Endothelial cell of umbilical vein (primary cell): ENCODE results near the gene MAP4K5. TPM values are rescaled to one million over a fixed set of nuclear protein-coding genes. Genes with fewer than 3 reads are reported as not detected.

Source experiments
- BruUV-seq: library from RNA; stranded (reverse); fragments of 400-500 nt; replicated peaks from 2 replicates; lab custom pipeline; 2021; lab: Mats Ljungman, UMichigan
- CTCF ChIA-PET: fragments of 300-600, 350-600 bp; sonication (Branson Sonifier 250); formaldehyde crosslinking; loops from one replicate; lab custom pipeline; 2021; ENCODE audit warnings: antibody characterized with exemption, inconsistent platforms; lab: Charles Lee
- POLR2A ChIA-PET: fragments of 300-600, 350-600 bp; sonication (Branson Sonifier 250); formaldehyde crosslinking; loops from one replicate; lab custom pipeline; 2021; ENCODE audit warnings: antibody characterized with exemption, inconsistent platforms; lab: Charles Lee
- DNase-seq: peaks from one replicate; pipeline ENCODE4 v3.0.0-alpha.2; 2011; ENCODE audit warnings: low read depth, low spot score
- FAIRE-seq: peaks from 2 replicates; lab custom pipeline; 2011; peaks lifted over from hg19 to GRCh38; lab: Jason Lieb, UNC
- H2AFZ ChIP-seq: 2 replicates; pipeline ENCODE4 v1.6.0; 2012; ENCODE audit warnings: low read depth, low read length, control low read depth, inconsistent platforms
- H3K27ac ChIP-seq: 2 replicates; pipeline ENCODE4 v1.5.1; 2011; ENCODE audit warnings: low read depth, mild to moderate bottlenecking, control low read depth, low read length, moderate library complexity; ENCODE audit not compliant: insufficient read depth
- H3K27me3 ChIP-seq, 2 experiments: 2 replicates each; pipeline versions ENCODE4 v1.6.0 to v1.6.1; 2011; ENCODE audit warnings: low read length in 2 of 2, mixed read lengths in 1 of 2; ENCODE audit not compliant: control insufficient read depth in 2 of 2, insufficient read depth in 2 of 2
- H3K36me3 ChIP-seq, 2 experiments: 2 replicates in 1 of 2; 3 replicates in 1 of 2; pipeline ENCODE4 v1.5.1; 2011; ENCODE audit warnings: low read length in 2 of 2, mild to moderate bottlenecking in 1 of 2, moderate library complexity in 1 of 2; ENCODE audit not compliant: control insufficient read depth in 2 of 2, insufficient read depth in 2 of 2; ENCODE audit errors: extremely low read depth in 1 of 2
- H3K4me1 ChIP-seq: 3 replicates; pipeline ENCODE4 v1.5.1; 2011; ENCODE audit warnings: mild to moderate bottlenecking, low read length; ENCODE audit not compliant: control insufficient read depth, insufficient read depth; ENCODE audit errors: extremely low read depth
- H3K4me2 ChIP-seq: 2 replicates; pipeline ENCODE4 v1.6.1; 2011; ENCODE audit warnings: low read length, control low read depth, mixed read lengths; ENCODE audit not compliant: insufficient read depth
- H3K4me3 ChIP-seq, 3 experiments: fragments of 200-600 bp in 1 of 3; sonication (generic), shearing (Covaris generic) in 1 of 3; replicated peaks in 1 of 3; 2 replicates each; pipeline ENCODE4 v1.5.1; 2011 to 2016; ENCODE audit warnings: control low read depth in 3 of 3, low read length in 3 of 3, mild to moderate bottlenecking in 2 of 3, inconsistent platforms in 1 of 3, low read depth in 1 of 3, moderate library complexity in 1 of 3; ENCODE audit not compliant: insufficient read depth in 1 of 3
- H3K79me2 ChIP-seq: 2 replicates; pipeline ENCODE4 v1.6.0; 2012; ENCODE audit warnings: low read length, inconsistent platforms; ENCODE audit not compliant: control insufficient read depth, insufficient read depth
- H3K9ac ChIP-seq: replicated peaks from 2 replicates; pipeline ENCODE3; 2011; ENCODE audit warnings: low read length, control low read depth; ENCODE audit not compliant: insufficient read depth; ENCODE audit errors: extremely low read depth
- H3K9me1 ChIP-seq: replicated peaks from 3 replicates; pipeline ENCODE4 v1.6.0; 2011; ENCODE audit warnings: mild to moderate bottlenecking, low read length; ENCODE audit not compliant: control insufficient read depth, insufficient read depth; ENCODE audit errors: extremely low read depth
- H3K9me3 ChIP-seq: replicated peaks from 2 replicates; pipeline ENCODE4 v1.5.1; 2012; ENCODE audit warnings: low read length, inconsistent platforms; ENCODE audit not compliant: control insufficient read depth, insufficient read depth
- H4K20me1 ChIP-seq: replicated peaks from 2 replicates; pipeline ENCODE3; 2011; ENCODE audit warnings: mild to moderate bottlenecking, low read length; ENCODE audit not compliant: control insufficient read depth, insufficient read depth; ENCODE audit errors: extremely low read depth
- CTCF ChIP-seq, 2 donors: IDR thresholded peaks; 1 replicate in 1 of 2; 2 replicates in 1 of 2; pipeline ENCODE4 v1.5.1; 2011; ENCODE audit warnings: low read length in 2 of 2, mild to moderate bottlenecking in 2 of 2, moderate library complexity in 2 of 2, control low read depth in 1 of 2, inconsistent platforms in 1 of 2, low read depth in 1 of 2; ENCODE audit not compliant: insufficient read depth in 1 of 2; ENCODE audit errors: extremely low read depth in 1 of 2
- EZH2 ChIP-seq: IDR thresholded peaks from 2 replicates; pipeline ENCODE4 v1.6.1; 2012; ENCODE audit warnings: borderline replicate concordance, low read depth, mild to moderate bottlenecking, moderate library complexity, low read length, inconsistent platforms; ENCODE audit not compliant: severe bottlenecking
- FOS ChIP-seq: IDR thresholded peaks from 2 replicates; pipeline ENCODE4 v1.6.1; 2011; ENCODE audit warnings: mild to moderate bottlenecking, low read length, moderate library complexity, borderline replicate concordance; ENCODE audit not compliant: insufficient read depth
- GATA2 ChIP-seq: IDR thresholded peaks from 2 replicates; pipeline ENCODE4 v1.7.0; 2011; ENCODE audit warnings: low read depth, mild to moderate bottlenecking, moderate library complexity, mixed read lengths, low read length; ENCODE audit not compliant: insufficient read length, insufficient read depth
- JUN ChIP-seq: IDR thresholded peaks from 2 replicates; pipeline ENCODE4 v1.6.1; 2011; ENCODE audit warnings: borderline replicate concordance, low read depth; ENCODE audit not compliant: insufficient read length, insufficient read depth
- MAX ChIP-seq: IDR thresholded peaks from 2 replicates; pipeline ENCODE4 v1.6.1; 2011; ENCODE audit not compliant: insufficient read depth, insufficient read length
- MYC ChIP-seq: IDR thresholded peaks from one replicate; pipeline ENCODE4 v1.6.1; 2011; ENCODE audit warnings: mild to moderate bottlenecking, low read depth, low read length
- POLR2A ChIP-seq: IDR thresholded peaks from 2 replicates; pipeline ENCODE4 v1.6.1; 2012; ENCODE audit warnings: low read depth, mild to moderate bottlenecking, control low read depth, low read length
- POLR2AphosphoS5 ChIP-seq: IDR thresholded peaks from 2 replicates; pipeline ENCODE4 v1.6.1; 2012; ENCODE audit warnings: low read depth, mild to moderate bottlenecking, control low read depth, low read length, moderate library complexity; ENCODE audit not compliant: insufficient read depth
- dilution Hi-C: fragments of 300-500 bp; cut with MboI; formaldehyde crosslinking; loops from one replicate; pipeline ENCODE4 v1.15.0; 2019; ENCODE audit warnings: low sequenced_read_pairs; ENCODE audit not compliant: extremely low pct_ligation_motif_present
- intact Hi-C: fragments of 100-400 bp; cut with micrococcal nuclease; formaldehyde crosslinking; loops from one replicate; pipeline ENCODE4 v1.10.0; 2022
- polyA plus RNA-seq, 4 experiments: library from polyadenylated mRNA; depleted of rRNA in 3 of 4; stranded (reverse) in 3 of 4; unstranded in 1 of 4; fragments of >200 nt; gene quantifications; 2 replicates each; pipeline versions ENCODE4 v1.2.1 to v1.2.3, GENCODE V29; 2011 to 2012; ENCODE audit warnings: missing spikeins in 1 of 4
- total RNA-seq: library from RNA; stranded (reverse); gene quantifications from 2 replicates; pipeline ENCODE4 v1.2.3, GENCODE V29; 2021

Gene MAP4K5
- total and polyA plus RNA-seq, 2 donors (not counting 3 experiments of a cell fraction or from before 2014, with no cell fraction given): 17.4 to 73.7 TPM

DNA sequence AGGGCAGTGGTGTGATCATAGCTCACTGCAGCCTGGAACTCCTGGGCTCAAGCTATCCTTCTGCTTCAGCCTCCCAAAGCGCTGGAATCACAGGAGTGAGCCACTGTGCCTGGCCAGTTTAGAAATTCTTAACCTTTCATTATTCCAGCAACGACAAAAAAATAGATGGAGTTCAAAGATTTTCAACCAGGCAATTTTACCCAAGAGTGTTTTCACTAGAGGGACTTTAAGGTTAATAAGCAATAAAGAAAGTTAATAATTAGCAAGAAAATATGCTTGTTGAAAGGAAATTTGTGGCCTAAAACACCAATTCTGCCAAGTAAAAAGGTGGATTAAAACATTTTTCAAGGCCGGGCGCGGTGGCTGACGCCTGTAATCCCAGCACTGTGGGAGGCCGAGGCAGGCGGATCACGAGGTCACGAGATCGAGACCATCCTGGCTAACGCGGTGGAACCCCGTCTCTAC lies 150.5 kb downstream of the MAP4K5 start:
- no peak overlapping the region for H3K4me2 ChIP-seq
- H3K4me3 ChIP-seq: no peak overlapping the region
- no peaks in the 10 kb centered on the region for H4K20me1 ChIP-seq
- TF ChIP-seq FOS (no peak), GATA2 (no peak), CTCF (IDR thresholded peaks at IDR 0.05; ENCODE audit: extremely low read depth in 1 of 2, insufficient read depth in 1 of 2, low read depth in 1 of 2, low read length in 2 of 2) (no peak), POLR2AphosphoS5 (no peak), POLR2A (no peak), MYC (no peak), EZH2 (no peak), JUN (no peak), MAX (no peak)
- intact Hi-C loops: no loop called here
- no peaks in the 10 kb centered on the region for H3K4me1 ChIP-seq
- DNase-seq: no peak
- no peak overlapping the region for H2AFZ ChIP-seq
- BruUV-seq: no TSS peak
- dilution Hi-C loops: no loop called here
- no peaks in the 10 kb centered on the region for H3K27me3 ChIP-seq
- ChIA-PET CTCF (interaction anchor here (0.6 kb wide), 1 partner anchor 330 kb away, joined by 5 read pairs; no protein-coding TSS in a partner anchor), POLR2A (no interaction called here)
- H3K36me3 ChIP-seq: peaks cover 0 to 4% of the 10 kb centered on the region in 2 experiments
- H3K9me1 ChIP-seq: no peaks in the 10 kb centered on the region
- no peak overlapping the region for H3K27ac ChIP-seq
- H3K79me2 ChIP-seq: no peaks in the 10 kb centered on the region
- no peaks in the 10 kb centered on the region for H3K9me3 ChIP-seq
- no peak overlapping the region for H3K9ac ChIP-seq
- no peak for FAIRE-seq
